Measurements from ENCODE around the gene TEX35. TPM values are rescaled to one million over a fixed set of nuclear protein-coding genes. Genes with fewer than 3 reads are reported as not detected.

TEX35 gene
- total RNA-seq, 4 donors from 2014 or later, result not detected

- Histone ChIP-seq H3K27me3 (peaks cover 11% of the 10 kb centered on the region), H3K27ac (no peak overlapping the region), H3K4me3 (no peak overlapping the region), H3K36me3 (no peaks in the 10 kb centered on the region), H3K9me3 (no peaks in the 10 kb centered on the region), H3K4me1 (peaks cover 0 to 7% (median 2%) of the 10 kb centered on the region in 4 donors)
- intact Hi-C loops (cut with DNase I; ENCODE audit: low total_unique reads) (no loop called here), in situ Hi-C loops (cut with MboI; ENCODE audit: low pct_ligation_motif_present in 1 of 4, low pct_unique_long_range_greater_than_20kb in 1 of 4, low sequenced_read_pairs in 3 of 4) (no loop called here)
- 87 to 100% methylated on average over 1 to 5 of the region's 5 CpGs for WGBS, 2 donors (ENCODE audit: low coverage in 1 of 2)
- DNase-seq, result no peak
- TF ChIP-seq CTCF (IDR thresholded peaks at IDR 0.05), result no peak
- no peak for TF ChIP-seq POLR2A (IDR thresholded peaks at IDR 0.05)
- TF ChIP-seq EP300 (IDR thresholded peaks at IDR 0.05; ENCODE audit: low read depth), result no peak
- no peak for TF ChIP-seq POLR2AphosphoS5 (IDR thresholded peaks at IDR 0.05)
Observed at GRCh38 chr1:178483251-178483957, 29.5 kb upstream of the TEX35 start.

- intact Hi-C loops (cut with DNase I; ENCODE audit: low total_unique reads) (no loop called here), in situ Hi-C loops (cut with MboI; ENCODE audit: low pct_ligation_motif_present in 1 of 4, low pct_unique_long_range_greater_than_20kb in 1 of 4, low sequenced_read_pairs in 3 of 4) (no loop called here)
- peaks cover 11% of the 10 kb centered on the region for H3K27me3 ChIP-seq
- no peak overlapping the region for H3K4me3 ChIP-seq
- H3K27ac ChIP-seq, result no peak overlapping the region
- WGBS, 2 donors (ENCODE audit: low coverage in 1 of 2), result 67% methylated on average over 3 of the region's 3 CpGs
- H3K4me1 ChIP-seq, result peaks cover 0 to 7% (median 2%) of the 10 kb centered on the region in 4 donors
- H3K9me3 ChIP-seq, result no peaks in the 10 kb centered on the region
- no peak for DNase-seq
- no peaks in the 10 kb centered on the region for H3K36me3 ChIP-seq
- TF ChIP-seq POLR2A (IDR thresholded peaks at IDR 0.05) (no peak), CTCF (IDR thresholded peaks at IDR 0.05) (no peak), POLR2AphosphoS5 (IDR thresholded peaks at IDR 0.05) (no peak), EP300 (IDR thresholded peaks at IDR 0.05; ENCODE audit: low read depth) (no peak)
Observed at GRCh38 chr1:178484698-178485225, 28.1 kb upstream of the TEX35 start.

- in situ Hi-C loops (cut with MboI; ENCODE audit: low pct_ligation_motif_present in 1 of 4, low pct_unique_long_range_greater_than_20kb in 1 of 4, low sequenced_read_pairs in 3 of 4), result no loop called here
- no peak overlapping the region for H3K27ac ChIP-seq
- H3K4me3 ChIP-seq, result no peak overlapping the region
- TF ChIP-seq CTCF (IDR thresholded peaks at IDR 0.05) (no peak), POLR2A (IDR thresholded peaks at IDR 0.05) (no peak), POLR2AphosphoS5 (IDR thresholded peaks at IDR 0.05) (no peak), EP300 (IDR thresholded peaks at IDR 0.05; ENCODE audit: low read depth) (no peak)
- H3K27me3 ChIP-seq, result peaks cover 11% of the 10 kb centered on the region
- no peak for DNase-seq
- peaks cover 0 to 7% (median 2%) of the 10 kb centered on the region in 4 donors for H3K4me1 ChIP-seq
- no peaks in the 10 kb centered on the region for H3K36me3 ChIP-seq
- 61 to 80% methylated on average over 2 to 3 of the region's 3 CpGs for WGBS, 2 donors (ENCODE audit: low coverage in 1 of 2)
- H3K9me3 ChIP-seq, result no peaks in the 10 kb centered on the region
- intact Hi-C loops (cut with DNase I; ENCODE audit: low total_unique reads), result no loop called here
Observed at GRCh38 chr1:178485541-178485981, 27.3 kb upstream of the TEX35 start.

- Histone ChIP-seq H3K27ac (no peak overlapping the region), H3K36me3 (no peaks in the 10 kb centered on the region), H3K4me3 (peak overlapping the region in 3 of 4 donors; percentile 18 to 29 (median 28)), H3K27me3 (peaks cover 11% of the 10 kb centered on the region), H3K4me1 (peaks cover 0 to 7% (median 2%) of the 10 kb centered on the region in 4 donors), H3K9me3 (no peaks in the 10 kb centered on the region)
- WGBS, 2 donors (ENCODE audit: low coverage in 1 of 2), result 51% methylated on average over 46 of the region's 54 CpGs; no CpG with 5 or more reads in 1 of the 2 donors
- in situ Hi-C loops (cut with MboI; ENCODE audit: low pct_ligation_motif_present in 1 of 4, low pct_unique_long_range_greater_than_20kb in 1 of 4, low sequenced_read_pairs in 3 of 4), result no loop called here
- TF ChIP-seq POLR2A (IDR thresholded peaks at IDR 0.05), result no peak
- no peak for TF ChIP-seq EP300 (IDR thresholded peaks at IDR 0.05; ENCODE audit: low read depth)
- TF ChIP-seq POLR2AphosphoS5 (IDR thresholded peaks at IDR 0.05), result no peak
- no peak for TF ChIP-seq CTCF (IDR thresholded peaks at IDR 0.05)
- DNase-seq, result no peak
- intact Hi-C loops (cut with DNase I; ENCODE audit: low total_unique reads), result no loop called here
Observed at GRCh38 chr1:178486100-178487069, 26.5 kb upstream of the TEX35 start.

All from transverse colon (tissue), 4 donors.